H7 (cell line): ENCODE measurements around the gene PUSL1. TPM values are rescaled to one million over a fixed set of nuclear protein-coding genes. Genes with fewer than 3 reads are reported as not detected.

ENCODE experiments used
- DNase-seq: peaks from one replicate; pipeline ENCODE4 v3.0.0; 2012
- H3K27me3 ChIP-seq: 2 replicates; pipeline ENCODE4 v1.6.0; 2011; ENCODE audit warnings: mild to moderate bottlenecking, low read length; ENCODE audit not compliant: control insufficient read depth, insufficient read depth
- H3K36me3 ChIP-seq: replicated peaks from 2 replicates; pipeline ENCODE4 v1.5.1; 2011; ENCODE audit warnings: low read length; ENCODE audit not compliant: control insufficient read depth, insufficient read depth
- H3K4me3 ChIP-seq: 2 replicates; pipeline ENCODE4 v1.5.1; 2011; ENCODE audit warnings: low read depth, mild to moderate bottlenecking, control low read depth, low read length, moderate library complexity; ENCODE audit not compliant: insufficient read depth
- total RNA-seq: library from RNA; depleted of rRNA; stranded (reverse); fragments of >200 nt; shearing (Covaris generic); gene quantifications from 2 replicates; pipeline ENCODE4 v1.2.3, GENCODE V29; 2014

Gene PUSL1
- total RNA-seq, 1 experiment from 2014 or later = 93.5 TPM

DNA sequence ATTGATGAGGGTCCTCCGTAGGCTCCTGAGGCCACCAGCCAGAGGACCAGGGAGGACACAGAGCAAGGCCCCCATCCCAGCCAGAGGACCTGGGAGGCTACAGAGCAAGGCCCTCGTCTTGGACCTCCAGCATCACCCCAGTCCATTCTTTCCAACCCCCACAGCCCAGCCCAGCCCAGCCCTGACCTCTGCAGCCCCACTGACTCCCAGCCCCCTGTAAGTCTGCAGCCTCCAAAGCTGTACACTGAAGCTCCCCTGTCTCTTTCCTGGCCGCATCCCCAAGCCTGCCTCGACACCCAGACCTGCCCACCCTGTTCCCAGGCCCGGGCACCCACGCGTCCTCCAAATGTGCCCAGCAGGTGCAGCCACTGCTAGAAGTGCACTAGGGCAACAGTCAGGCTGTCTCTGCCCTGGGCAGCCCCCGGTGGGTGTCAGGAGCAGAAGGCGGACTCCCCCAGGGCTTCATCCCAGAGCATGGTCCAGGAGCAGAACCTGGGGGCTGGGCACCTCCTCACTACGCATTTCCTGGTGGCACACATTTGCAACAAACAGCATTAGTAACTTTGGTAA is 38.7 kb downstream of the PUSL1 start:
- Histone ChIP-seq H3K27me3 (no peaks in the 10 kb centered on the region), H3K4me3 (no peak overlapping the region), H3K36me3 (no peaks in the 10 kb centered on the region)
- no peak for DNase-seq

DNA sequence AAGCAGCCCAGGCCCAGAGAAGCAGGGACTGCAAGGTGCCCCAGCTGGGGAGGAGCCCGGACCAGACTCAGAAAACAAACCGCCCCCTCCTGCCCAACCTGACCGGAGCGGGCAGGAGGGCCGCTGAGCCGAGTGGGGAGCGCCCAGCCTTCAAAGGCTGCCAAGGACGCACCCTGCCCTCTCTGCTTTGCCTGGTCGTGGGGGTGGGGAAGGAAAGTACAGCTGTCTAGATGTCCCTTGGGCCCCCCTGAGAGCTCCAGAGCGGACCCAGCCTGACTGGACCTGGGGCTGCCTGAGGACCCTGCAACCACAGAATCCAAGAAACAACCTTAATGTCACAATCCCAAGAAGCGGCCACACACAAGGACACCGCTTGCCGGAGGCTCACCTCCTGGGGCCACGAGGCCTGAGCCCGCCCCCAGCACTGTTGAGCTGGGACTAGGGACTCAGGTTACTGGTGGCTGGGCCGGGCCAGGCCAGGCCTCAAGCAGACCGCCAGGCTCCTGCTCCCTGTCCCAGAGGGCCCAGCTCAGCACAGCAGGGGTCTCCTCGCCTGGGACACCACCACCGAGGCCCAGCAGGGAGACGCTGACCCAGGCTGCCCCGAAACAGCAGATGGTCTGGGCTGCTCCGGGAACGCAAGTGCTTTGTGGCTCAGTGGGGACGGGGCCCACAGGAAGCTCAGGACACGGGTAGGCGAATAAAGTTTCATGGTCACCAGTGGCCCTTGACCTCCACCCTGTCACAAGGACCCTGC is 39.4 kb downstream of the PUSL1 start:
- DNase-seq = peak; percentile 93
- Histone ChIP-seq H3K27me3 (no peaks in the 10 kb centered on the region), H3K4me3 (peak overlapping the region; percentile 88), H3K36me3 (no peaks in the 10 kb centered on the region)

DNA sequence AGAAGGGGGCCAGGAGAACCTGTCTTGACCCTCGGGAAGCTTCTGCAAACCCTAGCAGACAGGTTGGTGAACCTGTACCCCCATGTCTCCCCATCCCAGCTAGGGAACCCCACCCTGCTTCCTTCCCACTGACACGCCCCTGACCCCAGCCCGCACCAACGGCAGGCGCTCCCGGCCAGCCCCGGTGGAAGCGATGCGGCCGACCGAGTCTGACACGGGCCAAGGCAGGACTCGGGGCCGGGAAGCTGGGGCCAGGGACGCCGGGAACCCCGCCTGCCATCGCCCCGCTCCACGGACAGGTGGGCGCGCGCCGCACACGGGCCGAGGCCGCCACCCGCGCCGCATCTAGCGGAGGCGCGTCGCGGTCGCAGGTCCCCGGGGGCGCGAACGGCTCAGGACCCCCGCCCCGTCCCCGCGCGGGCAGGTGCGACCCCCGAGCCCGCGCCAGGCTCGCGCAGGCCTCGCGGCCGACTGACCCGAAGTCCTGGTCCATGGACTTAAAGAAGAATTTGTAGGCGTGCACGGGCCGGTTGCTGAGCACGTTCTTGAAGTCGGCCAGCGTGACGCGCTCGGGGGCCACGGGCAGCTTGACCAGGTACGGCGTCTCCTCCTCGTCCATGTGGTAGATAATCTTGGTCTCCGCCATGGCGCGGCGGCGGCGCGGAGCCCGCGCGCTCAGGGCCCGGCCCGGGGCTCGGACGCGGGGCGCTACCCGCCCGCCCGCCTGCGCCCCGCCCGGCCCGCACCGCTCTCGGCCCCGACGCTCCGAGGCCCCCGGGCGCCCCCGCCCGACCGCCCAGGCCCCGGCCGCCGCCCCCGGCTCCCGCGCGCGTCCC is 40.2 kb downstream of the PUSL1 start:
- peak overlapping the region; percentile 88 for H3K4me3 ChIP-seq
- no peaks in the 10 kb centered on the region; the same call in 1 of the 2 replicates for H3K27me3 ChIP-seq
- H3K36me3 ChIP-seq = no peaks in the 10 kb centered on the region
- DNase-seq = no peak

DNA sequence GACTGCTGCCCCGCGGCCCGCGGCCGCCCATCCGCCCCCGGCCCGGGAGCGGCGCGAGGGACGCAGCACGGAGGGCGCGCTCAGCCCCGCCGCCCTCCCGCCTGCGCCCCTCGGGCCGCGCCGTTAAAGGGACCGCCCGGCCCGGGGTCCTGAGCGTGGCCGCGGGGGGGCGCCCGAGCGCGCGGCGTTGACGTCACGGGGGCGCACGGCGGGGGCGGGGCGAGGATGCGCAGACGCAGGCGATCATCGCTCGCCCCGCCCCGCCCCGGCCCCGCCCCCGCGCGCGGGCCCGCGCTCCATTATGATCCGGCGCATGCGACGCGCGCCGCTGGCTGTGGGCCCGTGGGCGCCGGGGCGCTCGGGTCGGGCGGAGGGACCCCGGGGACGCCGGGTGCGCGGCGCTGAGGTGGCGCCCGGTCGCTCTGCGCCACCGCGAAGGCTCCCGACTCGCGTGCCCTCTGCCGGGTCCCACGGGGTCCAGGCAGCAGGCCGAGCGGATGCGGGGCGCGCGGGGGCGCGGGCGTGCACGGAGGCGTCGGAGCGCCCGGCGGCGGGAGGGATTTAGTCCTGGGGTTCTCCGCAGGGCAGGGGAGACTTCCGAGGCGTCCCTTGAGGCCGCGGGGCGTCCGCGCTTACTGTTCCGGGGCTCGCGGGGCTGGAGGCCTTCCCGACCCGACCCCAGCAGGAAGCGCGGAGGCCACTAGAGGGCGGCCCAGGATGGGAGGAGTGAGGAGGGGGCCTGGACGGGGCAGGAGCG is 41.0 kb downstream of the PUSL1 start, which contains the start of gene DVL1:
TSS of gene DVL1 (minus strand) at position 163 of the 757 bp plus-strand sequence. CDS start 353 bp downstream, outside the sequence.
- Histone ChIP-seq H3K4me3 (peak within 1 kb of the TSS; percentile 88), H3K36me3 (no peaks in the 10 kb centered on the region), H3K27me3 (peaks cover 7% of the 10 kb centered on the region)
- DNase-seq = peak; percentile 98

DNA sequence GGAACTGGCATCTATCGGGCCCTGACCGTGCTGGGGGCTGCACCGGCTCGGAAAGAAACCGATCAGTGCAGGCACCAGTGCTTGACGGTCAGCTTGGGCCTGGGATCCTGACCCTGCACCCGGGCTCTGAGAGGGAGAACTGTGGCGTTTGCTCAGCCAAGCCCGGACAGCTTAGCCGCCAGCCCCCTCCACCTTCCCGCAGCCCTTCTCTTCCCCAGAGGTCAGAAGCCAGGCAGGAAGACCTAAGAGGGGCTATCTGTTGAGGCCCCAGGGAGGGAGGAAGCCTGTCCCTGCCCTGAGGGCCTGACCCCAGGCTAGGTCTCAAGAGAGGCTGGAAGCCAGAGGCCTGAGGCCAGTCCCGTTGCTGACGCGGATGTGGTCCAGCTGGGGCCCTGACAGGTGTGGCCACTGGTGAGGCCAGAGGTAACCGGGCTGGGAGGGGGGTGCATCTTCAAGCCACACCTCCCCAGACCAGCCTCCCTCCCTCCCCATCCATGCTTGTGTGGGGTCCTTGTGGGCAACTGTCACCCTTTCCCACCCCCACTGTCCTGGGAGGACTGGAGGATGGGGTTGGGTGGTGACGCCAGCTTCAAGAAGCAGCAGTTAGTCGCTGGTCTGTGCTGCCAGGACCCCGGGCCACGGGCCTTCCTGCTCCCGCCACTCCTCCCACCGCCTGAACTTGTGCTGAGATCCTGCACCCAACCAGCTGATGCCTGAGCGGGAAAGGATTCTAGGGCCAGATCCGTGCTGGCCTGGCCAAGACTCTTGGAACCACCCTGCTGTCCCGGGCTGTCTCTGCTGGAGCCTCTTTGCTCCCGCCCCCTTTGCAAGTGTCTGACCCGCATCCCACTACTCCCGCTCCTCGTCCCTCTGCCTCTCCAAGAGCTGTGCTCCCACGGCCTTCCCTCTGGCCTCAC is 43.4 kb downstream of the PUSL1 start:
- Histone ChIP-seq H3K4me3 (peak overlapping the region; percentile 28), H3K36me3 (no peaks in the 10 kb centered on the region), H3K27me3 (peaks cover 18% of the 10 kb centered on the region)
- no peak for DNase-seq

DNA sequence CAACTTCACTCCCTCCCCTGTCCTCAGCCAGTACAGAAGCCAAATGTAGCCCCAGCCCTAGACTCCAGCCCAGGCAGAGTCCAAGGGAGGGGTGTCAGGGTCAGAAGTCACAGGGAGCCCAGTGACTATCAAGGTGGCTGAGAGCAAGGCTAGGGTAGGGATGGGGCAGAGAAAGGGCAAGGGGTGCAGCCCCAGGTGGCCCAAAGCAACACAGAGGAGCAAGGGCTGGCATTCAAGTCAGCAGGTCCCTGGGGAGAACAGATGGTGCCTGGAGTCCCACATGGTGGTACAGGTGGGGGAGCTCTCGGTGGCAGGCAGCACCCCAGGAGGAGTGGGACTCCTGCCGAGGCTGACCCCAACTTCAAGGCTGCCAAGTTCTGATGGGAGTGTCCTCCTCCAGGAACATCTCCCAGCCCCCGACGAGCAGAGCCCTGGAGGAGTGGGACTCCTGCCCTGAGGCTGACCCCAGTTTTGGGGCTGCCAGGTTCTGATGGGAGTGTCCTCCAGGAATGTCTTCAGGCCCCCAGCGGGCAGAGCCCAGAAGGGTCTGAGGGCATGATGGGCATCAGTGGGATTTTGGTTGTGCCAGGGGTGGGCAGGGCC is 44.5 kb downstream of the PUSL1 start:
- no peak for DNase-seq
- Histone ChIP-seq H3K36me3 (no peaks in the 10 kb centered on the region), H3K4me3 (no peak overlapping the region), H3K27me3 (peaks cover 18% of the 10 kb centered on the region)

DNA sequence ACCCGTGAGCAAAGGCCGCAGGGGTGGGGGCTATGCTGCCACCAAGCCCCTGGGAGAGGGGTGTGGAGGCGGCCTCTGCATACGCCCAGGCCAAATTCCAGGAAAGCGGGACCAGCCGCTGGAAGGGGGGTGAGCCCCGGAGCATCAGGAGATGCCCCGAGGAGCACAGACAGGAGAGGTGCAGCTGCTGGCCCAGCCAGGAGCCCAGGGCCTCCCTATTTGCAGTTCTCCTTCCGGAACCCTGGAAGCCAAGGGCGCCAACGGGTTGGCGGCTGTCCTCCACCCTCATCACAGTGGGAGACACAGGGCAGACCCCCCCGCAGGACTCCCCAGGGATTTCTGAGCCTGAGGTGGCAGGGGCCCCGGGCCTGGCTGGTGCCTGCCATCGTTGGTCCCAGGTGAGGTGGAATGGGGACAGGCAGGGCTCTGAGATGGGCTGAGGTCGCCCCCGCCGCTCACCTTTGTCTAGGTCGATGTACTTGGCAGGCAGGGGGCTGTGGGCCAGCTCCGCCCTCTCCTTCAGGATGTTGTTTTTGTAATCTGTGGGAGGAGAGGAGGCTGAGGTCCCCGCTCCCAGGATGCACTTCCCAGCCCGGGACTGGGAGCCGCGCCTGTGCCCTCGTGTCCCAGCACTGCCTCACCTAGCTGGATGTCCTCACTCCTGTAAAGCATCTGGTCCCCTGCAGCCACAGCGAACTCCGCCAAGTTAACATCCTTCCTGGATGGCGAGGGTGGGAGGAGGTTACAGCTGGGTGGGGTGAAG is 45.2 kb downstream of the PUSL1 start:
- no peaks in the 10 kb centered on the region for H3K36me3 ChIP-seq
- H3K27me3 ChIP-seq = peaks cover 18% of the 10 kb centered on the region
- H3K4me3 ChIP-seq = peak overlapping the region; percentile 31
- DNase-seq = peak; percentile 93

DNA sequence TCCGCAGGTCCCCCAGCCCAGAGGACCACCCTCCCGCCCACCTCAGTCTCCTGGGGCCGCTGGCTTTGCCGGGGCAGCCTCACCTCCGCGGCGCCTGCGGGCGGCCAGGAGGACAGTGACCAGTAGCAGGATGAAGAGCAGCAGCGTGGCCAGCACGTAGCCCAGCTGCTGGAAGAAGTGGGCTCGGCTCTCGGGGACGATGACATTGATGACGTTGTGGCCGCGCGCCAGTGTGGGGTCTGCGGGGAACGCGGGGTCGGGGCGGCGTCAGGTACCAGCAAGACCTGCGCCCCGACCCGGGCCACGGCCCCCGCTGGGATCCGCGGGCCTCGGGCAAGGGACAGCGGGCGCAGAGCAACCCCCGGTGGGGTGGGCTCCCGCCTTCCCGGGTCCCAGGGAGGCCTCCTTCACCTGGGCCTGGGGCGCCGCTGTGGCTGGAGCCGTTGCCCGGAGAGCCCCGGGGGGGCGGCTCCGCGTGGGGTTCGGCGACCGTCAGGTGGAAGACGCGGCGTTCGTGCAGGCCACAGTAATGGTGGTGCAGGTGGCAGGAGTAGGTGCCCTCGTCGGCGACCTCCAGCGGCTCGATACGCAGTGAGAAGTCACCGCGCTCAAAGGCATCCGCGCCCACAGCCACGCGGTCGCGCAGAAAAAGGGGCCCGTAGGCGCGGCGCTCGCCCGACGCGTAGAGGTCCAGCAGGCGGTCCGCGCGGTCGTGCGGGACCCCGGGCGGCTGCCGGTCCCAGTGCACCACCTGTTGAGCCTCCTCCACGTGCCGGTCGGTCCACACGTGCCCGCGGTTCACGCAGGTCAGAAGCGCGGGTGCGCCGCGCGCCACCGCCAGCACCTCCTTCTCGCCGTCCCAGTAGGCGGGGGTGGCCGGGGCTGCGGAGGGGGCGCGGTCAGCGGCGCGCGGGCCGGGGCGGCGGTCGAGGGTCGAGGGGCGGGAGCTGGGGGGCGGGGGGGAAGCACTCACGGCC is 46.2 kb downstream of the PUSL1 start:
- Histone ChIP-seq H3K4me3 (peak overlapping the region; percentile 31), H3K36me3 (no peaks in the 10 kb centered on the region), H3K27me3 (peaks cover 18% of the 10 kb centered on the region)
- no peak for DNase-seq

DNA sequence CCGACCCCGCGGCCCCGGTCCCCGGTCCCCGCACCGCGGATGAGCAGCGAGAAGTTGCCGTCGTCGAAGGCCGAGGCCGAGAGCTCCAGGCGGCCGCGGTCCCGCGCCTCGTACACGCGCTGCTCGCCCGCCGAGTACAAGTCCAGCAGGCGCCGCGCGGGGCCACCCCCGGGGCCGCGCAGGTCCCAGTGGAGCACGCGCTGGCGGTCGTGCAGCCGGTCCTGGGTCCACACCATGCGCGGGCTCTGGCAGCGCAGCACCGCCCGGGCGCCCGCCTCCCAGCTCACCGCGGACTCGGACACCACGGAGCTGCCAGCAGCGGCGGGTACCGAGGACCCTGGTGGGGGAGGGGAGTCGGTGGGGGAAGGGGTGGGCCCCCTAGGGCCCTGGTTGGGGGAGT is 47.0 kb downstream of the PUSL1 start:
- no peaks in the 10 kb centered on the region for H3K36me3 ChIP-seq
- peaks cover 18% of the 10 kb centered on the region for H3K27me3 ChIP-seq
- peak overlapping the region; percentile 30 for H3K4me3 ChIP-seq
- no peak for DNase-seq

DNA sequence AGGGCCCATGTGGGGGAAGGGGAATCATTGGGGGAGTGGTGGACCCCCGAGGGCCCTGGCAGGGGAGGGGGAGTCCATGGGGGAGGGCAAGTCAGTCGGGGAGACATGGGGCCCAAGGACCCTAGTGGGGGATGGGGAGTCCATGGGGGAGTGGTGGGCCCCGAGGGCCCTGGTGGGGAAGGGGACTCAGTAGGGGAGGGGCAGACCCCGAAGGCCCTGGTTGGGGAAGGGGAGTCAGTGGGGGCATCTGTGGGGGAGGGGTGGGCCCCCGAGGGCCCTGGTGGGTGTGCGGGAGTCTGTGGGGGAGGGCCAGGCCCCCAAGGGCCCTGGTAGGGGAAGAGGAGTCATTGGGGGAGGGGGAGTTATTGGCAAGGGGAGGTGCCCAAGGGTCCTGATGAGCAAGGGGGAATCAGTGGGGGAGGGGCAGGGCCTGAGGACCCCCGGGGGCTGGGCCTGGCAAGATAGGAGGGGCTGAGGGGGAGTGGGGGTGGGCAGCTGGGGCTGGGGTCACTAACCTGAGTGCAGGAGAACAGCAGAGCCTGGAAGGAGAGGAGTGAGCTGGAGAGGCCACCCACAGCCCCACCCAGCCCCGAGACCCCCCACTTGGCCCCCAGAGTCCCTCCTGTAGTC is 47.9 kb downstream of the PUSL1 start:
- DNase-seq = no peak
- Histone ChIP-seq H3K36me3 (no peaks in the 10 kb centered on the region), H3K27me3 (peaks cover 18% of the 10 kb centered on the region), H3K4me3 (no peak overlapping the region)

DNA sequence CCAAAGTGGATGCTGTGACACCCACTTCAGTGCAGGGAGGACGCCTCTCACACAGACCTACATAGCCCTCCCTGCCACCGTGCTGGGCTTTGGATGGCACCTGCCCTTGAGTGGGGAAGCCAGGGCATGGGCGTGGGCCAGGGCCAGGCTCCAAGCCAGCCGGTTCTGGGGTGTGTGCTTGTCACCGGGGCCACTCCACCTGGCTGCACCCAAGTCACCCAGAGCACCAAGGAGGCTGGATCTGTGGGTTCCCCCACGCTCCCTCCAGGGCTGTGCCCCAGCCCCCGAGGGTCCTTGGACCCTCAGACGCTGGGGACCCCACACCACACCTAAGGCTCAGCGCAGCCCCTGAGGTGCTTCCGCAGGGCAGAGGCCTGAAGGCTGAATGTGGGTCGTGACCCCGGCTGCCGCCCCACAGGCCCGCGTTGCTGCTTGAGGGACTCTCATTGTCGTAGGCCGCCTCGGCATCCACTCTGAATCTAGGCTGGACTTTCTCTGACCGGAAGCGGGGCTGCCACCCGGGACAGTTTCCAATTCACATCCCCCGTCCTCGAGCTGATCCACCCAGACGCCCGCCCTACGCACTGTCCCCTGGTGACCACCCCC is 48.5 kb downstream of the PUSL1 start:
- Histone ChIP-seq H3K27me3 (peaks cover 18% of the 10 kb centered on the region), H3K36me3 (no peaks in the 10 kb centered on the region), H3K4me3 (no peak overlapping the region; the same call in 1 of the 2 replicates)
- DNase-seq = no peak
